Kidney glomerular epithelial cell (primary cell): ENCODE data around the gene FMNL1.

ENCODE experiments used
- DNase-seq: peaks from one replicate; lab custom pipeline; 2025; lab: John Stamatoyannopoulos, UW

FMNL1 gene

DNA sequence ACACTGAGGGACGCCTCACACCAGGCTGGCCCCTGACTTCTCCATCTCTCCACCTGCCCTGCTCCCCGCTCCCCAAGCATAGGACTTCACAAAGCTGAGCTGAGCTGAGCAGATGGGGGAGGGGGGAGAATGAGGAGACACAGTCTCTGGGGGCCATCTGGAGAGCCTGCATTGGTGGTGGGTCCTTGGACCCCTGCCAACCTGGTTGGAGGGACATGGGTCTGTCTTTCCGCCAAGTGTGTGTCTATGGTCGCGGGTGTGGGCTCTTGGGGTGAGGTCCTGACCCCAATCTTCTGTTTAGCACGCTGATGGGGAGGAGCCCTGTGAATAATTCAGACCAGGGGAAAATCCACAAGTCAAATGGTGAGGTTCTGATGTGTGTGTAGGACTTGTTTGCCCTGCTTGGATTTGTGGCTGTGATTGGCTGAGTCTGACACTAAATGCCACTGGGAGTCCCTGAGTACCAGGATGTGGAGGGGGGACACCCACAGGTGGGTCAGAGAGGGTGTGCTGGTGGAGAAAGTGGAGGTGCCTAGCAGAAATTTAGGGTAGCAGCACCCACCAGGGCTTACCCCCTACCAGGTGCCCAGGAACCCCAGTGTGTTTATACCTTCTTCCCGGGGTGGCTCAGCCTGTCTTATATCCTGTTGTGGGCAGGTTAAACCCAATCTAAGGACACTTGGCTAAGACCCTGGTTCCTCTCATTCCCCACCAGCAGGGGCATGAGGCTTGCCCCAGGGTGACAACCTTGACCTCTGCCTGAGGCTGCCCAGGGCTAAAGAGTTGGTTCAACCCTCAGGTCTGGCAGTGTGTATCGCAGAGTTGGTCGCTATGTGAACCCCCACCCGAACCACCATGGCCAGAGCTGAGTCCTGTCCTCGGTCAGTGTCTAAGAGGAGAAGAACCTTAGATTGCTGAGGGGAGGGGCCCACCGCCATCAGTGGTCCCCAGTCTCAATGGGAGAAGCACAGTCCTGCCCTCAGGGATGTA, 2.1 kb downstream of the FMNL1 start:
- no peak for DNase-seq

DNA sequence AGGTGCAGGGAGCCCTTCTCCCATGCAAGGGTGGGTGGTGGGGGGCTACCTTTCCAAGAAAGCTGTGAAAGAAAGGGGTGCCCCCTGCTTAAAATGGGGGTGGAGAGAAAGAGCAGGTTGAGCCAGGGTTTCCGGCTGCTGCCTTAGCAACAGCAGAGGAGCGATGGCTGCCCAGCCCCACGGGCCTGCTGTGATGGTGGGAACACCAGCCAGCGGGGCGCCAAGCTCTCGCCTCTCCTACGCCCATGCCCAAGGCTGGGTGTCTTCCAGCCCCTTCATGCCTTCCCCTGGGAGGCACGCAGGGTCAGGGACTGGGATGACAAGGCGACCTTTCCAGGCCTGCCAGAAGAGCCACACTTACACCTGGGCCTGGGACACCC, 3.0 kb downstream of the FMNL1 start:
- no peak for DNase-seq

DNA sequence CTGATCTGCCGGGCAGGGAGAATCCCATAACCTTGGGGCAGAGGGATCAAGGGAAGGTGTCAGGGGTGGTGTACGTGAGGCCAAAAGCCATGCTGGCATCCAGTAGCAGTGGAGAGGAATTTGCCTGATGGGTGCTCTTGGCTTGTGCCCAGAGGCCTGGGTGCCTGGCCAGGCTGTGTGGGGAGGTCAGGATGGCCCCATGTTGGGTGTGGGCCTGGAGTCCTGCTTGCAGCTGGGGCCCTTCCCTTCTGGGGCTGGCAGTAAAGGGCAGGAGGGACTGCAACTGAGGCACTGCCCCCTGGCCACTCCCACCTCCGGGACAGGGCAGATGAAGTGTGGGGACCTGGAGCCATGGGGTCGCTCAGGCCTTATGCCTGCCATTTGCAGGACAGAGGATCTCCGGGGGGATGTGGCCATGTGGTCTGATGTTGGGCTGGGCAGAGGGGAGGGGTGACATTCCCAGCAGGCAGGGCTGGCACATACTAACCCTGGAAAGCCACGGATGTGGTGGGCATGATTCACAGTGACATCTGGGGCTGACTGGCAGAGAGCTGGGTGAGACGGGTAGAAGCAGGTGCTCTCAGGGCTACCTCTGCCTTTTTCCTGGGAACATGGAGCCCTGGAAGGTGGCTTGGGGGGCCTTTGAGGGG, 3.5 kb downstream of the FMNL1 start:
- no peak for DNase-seq

DNA sequence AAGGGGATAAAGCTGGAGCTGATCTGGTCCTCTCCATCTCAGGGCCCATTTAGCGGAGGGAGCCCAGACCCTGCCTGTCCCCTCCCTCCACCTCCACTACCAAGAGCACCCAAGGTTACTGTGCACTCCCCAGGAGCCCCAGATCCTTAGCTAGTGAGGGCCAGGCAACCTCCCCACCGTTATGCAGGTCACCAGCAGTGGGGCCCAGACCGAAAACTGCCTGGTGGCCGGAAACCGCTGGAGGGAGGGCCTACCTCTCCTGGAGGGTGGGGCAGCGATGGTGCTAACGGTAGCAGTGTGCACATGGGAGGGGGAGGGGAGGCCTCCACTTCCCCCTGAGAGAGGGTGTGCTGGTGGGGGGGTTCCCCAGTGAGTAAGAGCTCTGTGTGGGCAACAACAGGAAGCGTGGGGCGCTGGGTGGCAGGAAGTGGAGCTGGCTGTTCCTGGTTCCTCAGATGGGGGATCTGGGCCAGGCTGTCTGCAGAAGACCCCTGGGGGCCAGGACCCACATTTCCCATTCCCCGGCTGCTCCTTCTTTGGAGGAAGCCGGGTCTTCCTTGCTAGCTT, 4.4 kb downstream of the FMNL1 start:
- no peak for DNase-seq

DNA sequence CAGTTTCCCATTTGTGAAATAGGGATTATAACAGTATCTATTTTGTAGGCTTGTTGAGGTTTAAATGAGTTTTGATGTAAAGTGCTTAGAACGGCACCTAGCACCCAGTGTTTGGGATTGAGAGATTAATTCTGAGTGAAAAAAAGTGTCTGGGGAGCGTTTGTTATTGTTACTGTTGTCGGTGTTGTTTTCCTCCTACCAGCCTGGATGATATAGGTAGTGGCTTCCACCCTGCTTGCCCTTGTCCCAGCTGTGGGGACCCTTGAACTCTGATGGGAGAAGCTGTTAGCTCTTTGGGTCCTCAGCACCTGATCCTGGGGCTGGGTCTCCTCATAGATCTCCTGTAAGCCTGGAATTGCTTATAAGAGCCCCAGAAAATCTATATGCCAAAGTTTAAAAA, 4.9 kb downstream of the FMNL1 start:
- no peak for DNase-seq

DNA sequence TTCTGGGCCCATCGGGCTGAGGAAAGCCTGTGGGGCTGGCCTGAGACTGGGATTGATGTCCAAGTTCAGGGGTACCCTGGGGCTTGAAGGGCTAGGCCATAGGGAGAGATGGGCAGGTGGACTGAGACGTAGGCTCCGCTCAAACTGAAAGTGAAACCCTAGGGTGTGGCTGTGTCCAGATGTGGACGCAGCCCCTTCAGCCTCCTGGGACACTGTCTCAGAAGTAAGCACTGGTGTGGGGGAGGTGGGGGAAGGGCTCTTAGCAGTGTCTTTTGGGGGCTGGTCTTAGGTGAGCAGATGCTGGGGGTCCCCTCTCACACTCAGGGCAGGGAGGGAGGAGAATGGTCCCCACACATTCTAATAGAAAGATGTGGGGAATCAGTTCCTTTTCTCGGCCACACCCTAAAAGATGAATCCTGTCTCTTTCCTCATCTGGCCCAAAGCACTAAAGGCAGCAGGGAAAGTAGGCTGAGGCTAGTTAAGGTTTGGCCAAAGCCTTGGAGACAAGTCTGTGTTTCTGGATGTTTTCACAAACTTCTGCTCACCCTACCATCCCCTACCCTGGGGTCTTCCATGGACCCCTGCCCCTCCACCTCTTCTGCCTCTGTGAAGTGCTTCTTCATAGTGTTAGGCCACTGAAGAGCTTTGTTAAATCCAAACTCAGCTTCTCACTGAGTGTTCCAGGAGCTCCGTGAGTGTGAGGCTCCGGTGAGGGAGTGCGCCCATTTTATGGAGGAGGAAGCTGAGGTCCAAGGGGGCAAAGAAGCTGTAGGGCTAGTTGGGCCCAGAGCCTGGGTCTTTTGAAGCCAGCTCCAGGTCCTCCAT, 5.6 kb downstream of the FMNL1 start:
- no peak for DNase-seq

DNA sequence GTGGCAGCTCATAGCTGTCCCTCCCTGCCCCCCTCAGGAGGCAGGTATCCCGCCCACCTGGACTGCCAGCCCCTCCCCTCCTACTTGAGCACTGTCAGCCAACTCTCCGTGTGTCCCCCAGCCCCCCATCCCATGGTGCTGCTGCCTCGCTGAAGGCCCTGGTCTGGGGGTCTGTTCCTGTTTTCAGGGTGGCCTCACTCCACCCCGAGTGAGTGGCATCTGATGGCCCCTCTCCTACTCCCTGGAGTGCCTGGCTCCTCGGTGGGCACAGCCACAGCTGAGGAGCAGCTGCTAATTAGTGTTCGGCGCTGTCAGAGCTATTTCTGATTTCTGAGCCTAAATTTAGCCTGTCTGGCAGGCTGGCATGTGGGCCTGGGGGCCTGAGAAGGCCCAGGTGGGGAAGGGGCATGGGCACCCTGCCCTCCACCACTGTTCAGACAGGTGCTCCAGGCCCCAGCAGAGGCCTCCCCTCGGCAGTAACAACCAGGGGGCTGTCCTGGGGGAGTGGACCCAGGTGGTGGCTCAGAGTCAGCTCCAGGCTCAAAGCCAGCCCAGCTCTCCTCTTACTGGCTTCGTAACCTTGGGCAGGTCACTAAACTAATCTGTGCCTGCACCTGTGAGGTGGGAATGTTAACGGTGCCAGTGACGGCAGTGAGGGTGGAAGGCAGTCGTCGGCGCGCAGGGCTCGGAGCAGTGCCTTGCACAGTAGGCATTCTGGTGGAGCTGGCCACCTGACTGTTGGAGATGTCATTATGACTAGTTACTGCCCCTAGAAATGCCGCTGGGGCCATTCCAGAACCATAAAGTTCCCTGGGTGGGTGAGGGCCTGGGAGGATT, 6.5 kb downstream of the FMNL1 start:
- no peak for DNase-seq

DNA sequence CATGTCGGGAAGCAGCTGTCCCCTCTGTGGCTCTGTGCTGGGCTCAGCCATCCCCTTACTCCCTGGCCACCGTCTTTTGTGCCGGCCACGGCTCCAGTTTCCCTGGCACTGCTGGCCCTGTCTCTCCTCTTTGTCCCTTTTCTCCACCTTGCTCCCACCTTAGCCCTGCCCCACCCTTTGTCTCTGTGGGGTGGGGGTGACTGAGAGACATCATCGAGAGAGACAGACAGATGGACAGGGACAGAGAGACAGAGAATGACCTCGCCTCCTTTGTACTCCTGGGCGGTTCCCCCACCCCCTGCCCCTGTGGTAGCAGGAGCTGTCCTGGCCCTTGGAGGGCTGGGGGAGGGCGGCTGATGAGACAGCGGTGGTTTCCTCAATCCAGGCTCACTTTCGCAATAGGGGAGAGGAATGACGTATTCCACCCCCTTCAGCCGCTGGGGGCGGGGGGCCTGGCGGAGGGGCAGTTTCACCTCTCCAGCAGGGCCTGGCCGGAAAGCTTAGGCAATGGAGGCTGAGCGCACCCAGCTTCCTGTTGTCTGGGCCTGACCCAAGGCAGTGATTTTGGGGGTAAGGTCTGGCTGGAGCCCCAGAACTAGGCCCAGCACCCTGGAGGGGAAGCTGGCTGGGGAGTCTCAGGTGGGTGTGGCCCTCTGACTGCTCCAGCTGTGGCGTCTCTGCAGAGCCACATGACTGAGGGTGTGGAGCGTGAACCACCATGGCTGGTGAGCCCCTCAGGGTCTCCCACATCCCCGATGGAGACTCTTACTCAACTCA, 7.3 kb downstream of the FMNL1 start:
- no peak for DNase-seq

DNA sequence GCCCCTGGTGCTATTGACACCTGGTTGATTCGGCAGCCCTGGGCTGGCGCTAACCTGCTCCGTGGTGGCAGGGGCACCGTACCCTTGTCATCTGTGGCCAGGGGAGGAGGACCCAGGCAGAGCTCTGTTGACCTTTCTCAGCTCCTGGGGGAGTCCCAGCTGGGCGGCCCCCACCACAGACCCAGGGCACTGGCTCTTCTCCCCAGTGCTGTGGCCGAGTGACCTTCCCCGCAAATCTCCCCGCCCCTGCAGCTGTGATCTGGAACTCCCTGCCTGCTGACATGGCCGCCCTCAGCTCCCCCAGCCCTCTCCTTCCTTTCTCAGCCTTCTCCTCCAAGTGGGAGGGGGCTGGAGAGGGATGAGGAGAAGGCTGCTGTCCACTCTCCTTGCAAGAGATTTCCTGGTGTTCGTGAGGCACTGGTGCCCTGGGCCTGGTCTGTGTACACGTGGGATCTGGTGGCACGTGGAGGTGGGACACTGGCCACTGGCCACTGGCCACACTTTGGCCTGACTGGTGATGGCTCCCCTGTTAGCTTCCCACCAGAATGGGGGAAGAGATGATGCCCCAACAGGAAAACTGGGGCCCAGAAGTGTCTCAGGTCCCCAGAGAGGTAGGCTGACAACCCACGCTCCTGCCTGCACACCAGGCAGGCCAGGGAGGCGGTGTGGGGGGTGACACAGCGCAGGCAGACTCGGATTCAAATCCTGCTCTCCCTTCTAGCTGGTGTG, 8.2 kb downstream of the FMNL1 start:
- no peak for DNase-seq

DNA sequence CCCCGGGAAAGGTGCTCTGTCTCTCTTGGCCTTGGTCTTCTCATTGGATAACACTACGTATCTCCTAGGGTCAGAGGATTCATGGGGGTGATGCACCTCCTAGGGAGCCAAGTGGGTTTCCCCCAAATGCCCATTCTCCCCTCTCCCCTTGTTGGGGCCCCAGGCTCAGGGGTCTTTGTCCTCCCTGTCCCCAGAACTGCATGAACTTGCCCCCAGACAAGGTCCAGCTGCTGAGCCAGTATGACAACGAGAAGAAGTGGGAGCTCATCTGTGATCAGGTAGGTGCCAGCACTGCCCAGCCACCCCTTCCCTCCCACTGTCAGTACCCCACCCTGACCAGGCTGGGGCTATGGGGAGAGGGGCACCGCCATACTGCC, 8.7 kb downstream of the FMNL1 start:
- no peak for DNase-seq

DNA sequence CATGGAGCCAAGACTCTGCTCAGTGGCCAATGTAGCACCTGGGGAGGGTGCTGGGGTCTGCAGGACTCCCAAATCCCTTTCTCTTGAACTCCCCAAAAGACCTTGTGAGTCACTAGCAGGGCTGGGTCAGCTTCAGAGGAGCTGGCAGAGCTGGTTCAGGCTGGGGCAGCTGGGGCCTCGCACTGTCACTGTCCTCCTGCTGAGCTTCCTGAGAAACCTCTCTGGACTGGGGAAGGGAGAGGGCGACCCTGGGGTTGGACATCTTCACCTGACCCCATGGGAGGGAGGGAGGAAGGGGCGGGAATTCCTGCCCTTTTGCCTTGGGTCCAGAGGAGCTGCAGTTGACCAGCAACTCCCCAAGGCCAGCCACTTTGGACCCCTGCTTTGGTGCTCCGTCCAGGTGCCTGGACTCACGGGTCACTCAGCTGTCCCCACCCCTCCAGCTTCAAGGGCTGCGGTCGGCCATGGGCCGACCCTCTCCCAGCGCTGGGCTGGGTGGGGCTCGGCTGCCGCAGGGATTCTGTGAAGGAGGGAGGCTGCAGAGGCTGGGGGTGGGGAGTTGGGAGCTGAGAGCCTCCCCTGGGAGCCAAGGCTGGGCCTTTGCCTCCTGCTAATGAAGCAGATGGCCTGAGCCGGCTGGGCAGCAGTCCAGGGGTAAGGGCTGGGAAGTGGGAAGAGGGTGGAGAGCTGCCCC, 9.2 kb downstream of the FMNL1 start:
- DNase-seq: no peak

DNA sequence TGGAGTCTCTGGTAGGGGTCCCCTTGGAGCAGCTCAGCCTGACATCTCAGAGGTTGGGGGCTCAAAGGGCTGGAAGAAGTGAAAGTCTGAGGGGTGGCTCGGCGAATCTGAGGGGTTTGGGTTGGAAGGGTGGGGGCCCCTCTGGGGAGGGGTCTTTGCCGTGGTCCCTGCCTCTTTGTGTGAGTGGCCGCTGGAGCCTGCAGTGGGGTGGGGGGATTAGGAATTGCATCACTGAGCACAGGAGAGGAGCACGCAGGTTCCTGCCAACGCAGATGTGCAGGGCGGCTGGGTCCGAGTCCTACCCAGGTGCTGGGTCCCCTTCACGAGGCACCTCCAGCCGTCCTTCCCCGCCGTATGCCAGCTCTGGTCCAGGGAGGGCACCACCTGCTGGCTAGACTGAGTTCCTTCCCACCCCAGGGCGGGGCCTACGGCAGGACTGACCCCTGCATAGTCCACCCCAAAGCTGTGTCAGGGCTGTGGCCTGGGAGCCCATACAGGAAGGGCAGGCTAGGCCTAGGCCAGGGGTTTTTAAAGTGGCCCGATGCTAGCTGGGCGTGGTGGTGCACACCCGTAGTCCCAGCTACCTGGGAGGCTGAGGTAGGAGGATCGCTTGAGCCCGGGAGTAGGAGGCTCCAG, 9.9 kb downstream of the FMNL1 start:
- no peak for DNase-seq

DNA sequence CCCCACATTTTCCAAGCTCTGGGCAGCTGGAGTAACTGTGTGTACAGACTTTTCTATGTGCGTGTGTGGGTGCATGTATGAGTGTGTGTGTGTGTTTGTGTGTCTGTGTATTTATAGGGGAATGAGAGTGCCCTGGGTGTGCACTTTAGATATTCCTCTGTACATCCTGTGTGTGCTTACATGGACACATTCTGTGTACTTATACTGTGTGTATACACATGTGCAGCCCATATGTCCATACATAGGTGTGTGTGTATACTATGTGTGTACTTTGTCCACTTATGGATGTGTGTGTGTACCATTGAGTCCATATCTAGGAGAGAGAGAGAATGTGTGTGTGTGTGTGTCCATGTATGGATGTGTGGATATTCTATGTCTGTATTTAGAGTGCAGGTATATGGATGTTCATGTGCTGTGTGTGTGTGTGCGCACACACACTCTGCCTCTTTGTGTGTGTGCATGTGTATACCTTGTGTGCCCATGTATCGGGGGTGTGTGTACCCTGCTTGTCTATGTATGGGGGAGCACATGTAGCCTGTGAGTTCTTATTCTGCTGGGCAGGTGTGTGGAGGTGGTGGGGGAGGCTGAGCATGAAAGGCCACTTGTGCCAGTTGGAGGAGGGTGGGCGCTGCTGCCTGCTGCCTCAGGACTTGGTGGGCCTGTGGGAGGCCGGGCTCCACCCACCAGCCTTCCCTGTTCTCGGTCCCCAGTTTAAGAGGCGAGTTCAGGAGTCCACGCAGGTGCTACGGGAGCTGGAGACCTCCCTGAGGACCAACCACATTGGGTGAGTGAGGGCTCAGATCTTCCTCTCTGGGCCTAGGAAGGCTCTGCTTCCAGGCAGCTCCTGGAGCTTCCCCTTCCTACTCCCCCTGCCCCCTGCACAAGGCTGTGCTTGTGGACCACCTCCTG, 11.1 kb downstream of the FMNL1 start:
- no peak for DNase-seq

DNA sequence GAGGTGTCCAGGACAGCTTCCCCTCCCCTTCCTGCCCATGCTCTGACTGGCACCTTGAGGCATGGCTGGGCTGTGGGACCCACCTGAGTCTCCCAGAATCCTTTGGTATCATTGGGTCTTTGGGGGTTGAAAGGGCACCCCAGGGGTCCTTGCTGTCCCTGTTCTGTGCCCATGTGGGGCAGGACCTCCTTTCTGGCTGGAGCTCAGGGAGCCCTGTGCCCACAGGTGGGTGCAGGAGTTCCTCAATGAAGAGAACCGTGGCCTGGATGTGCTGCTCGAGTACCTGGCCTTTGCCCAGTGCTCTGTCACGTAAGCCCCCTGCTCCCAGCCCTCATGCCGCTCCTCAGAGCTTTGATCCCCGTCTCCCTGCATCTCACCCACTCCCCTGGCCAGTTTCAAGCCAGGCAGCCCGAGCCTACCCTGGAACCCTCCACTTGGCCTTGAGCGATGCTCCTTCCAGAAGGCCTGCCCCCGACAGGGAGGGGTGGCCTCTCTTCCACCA, 11.8 kb downstream of the FMNL1 start:
- no peak for DNase-seq

DNA sequence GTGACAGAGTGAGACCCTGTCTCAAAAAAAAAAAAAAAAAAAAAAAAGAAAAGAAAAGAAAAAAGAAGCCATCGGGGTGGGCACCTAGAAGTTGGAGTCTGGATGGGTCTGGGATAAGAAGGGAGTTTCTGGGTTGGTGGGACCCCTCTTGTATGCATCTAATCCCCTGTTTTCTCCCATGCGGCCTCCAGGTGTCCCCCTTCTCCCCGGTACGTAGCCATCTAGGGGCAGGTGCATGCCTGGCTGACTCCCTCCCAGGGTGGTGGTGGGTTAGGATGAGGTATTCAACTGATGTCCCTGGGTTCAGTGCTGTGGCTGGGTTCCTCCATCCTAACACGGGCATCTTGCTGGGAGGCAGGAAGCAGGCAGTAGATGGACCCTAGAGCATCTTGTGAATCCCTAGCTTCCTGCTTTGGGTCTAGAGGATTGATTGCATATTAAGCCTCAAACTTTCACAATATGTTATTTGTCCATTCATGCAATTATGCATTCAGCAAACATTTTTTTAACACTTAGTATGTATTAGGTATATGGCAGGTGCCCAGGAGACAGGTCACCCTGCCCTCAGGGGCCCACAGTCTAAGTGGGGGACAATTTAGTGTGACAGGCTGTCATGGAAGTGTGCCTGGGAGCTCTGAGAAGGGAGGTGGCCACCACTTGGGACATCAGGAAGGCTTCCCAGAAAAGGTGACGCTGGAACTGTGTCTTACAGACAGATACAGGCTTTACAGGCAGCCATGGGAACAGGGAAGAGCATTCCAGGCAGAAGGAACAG, 13.1 kb downstream of the FMNL1 start:
- peak; percentile 16 for DNase-seq

DNA sequence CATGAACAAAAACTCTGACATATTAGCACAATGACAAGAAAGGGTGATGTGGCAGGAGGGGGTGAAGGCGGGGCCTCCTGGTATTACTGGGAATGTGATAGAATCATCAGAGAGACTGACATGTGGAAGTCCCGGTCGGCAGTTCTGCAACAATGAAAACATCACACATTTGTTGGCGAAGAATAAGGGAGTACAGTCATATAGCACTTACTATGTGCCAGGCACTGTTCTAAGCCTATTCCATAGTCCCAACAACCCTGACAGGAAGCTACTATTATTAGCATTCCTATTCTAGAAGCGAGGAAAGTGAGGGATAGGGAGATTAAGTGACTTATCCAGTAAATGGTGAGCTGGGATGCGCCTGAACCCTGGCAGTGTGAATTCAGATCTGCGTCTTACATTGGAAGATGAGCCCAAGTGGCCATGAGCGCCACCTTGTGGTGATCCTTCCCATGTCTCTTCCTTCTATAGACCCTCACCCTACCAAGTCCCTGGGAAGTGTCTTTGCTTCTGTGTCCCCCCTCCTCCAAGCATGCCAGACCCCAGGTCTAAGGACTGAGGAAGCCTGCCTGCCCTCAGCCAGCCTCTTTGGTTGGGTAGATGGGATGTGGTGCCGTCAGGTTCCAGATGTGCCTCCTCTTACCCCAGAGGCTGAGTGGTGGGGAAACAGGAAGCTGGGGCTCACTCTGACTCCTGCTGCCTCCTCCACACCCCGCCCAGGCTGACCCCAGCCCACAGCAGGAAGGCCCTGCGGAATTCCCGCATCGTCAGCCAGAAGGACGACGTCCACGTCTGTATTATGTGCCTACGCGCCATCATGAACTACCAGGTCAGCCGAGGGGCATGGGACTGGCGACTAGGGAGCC, 14.0 kb downstream of the FMNL1 start:
- DNase-seq: peak; percentile 32
